ENCODE results near the gene HLA-DOB. TPM values are rescaled to one million over a fixed set of nuclear protein-coding genes. Genes with fewer than 3 reads are reported as not detected.

Gene HLA-DOB
- polyA plus RNA-seq, 4 donors = 0.74 to 4.6 (median 2.7) TPM; not detected in 1

GRCh38 chr6:32830936-32831335 is 14.1 kb upstream of the HLA-DOB start:
- no peak for FAIRE-seq

GRCh38 chr6:32830017-32830416 is 13.2 kb upstream of the HLA-DOB start:
- Histone ChIP-seq H3K9me3 (ENCODE audit: control insufficient read depth in 2 of 2, insufficient read depth in 1 of 2, low read depth in 1 of 2, low read length in 1 of 2) (no peaks in the 10 kb centered on the region), H3K4me3 (ENCODE audit: low read depth in 1 of 3, low read length in 3 of 3) (no peak overlapping the region), H3K36me3 (ENCODE audit: control insufficient read depth in 3 of 3, insufficient read depth in 2 of 3, low read depth in 1 of 3, low read length in 3 of 3) (peaks cover 13 to 33% (median 24%) of the 10 kb centered on the region in 3 donors), H3K4me1 (ENCODE audit: control insufficient read depth in 3 of 3, insufficient read depth in 2 of 3, low read depth in 1 of 3, low read length in 2 of 3) (no peaks in the 10 kb centered on the region), H3K27me3 (ENCODE audit: control insufficient read depth in 3 of 3, insufficient read depth in 3 of 3, low read length in 3 of 3) (no peaks in the 10 kb centered on the region), H3K27ac (ENCODE audit: low read depth in 1 of 3, low read length in 2 of 3) (no peak overlapping the region)
- FAIRE-seq = no peak
- no peak for DNase-seq
- 90 to 97% (median 96%) methylated on average over 5 of the region's 5 CpGs for WGBS, 3 donors

More at GRCh38 chr6:32830936-32831335, 14.1 kb upstream of the HLA-DOB start:
- Histone ChIP-seq H3K36me3 (ENCODE audit: control insufficient read depth in 3 of 3, insufficient read depth in 2 of 3, low read depth in 1 of 3, low read length in 3 of 3) (peaks cover 13 to 39% (median 31%) of the 10 kb centered on the region in 3 donors), H3K4me3 (ENCODE audit: low read depth in 1 of 3, low read length in 3 of 3) (no peak overlapping the region), H3K9me3 (ENCODE audit: control insufficient read depth in 2 of 2, insufficient read depth in 1 of 2, low read depth in 1 of 2, low read length in 1 of 2) (no peaks in the 10 kb centered on the region), H3K27ac (ENCODE audit: low read depth in 1 of 3, low read length in 2 of 3) (no peak overlapping the region), H3K27me3 (ENCODE audit: control insufficient read depth in 3 of 3, insufficient read depth in 3 of 3, low read length in 3 of 3) (no peaks in the 10 kb centered on the region), H3K4me1 (ENCODE audit: control insufficient read depth in 3 of 3, insufficient read depth in 2 of 3, low read depth in 1 of 3, low read length in 2 of 3) (no peaks in the 10 kb centered on the region)
- WGBS, 3 donors = 84 to 93% (median 88%) methylated on average over 5 of the region's 5 CpGs
- no peak for DNase-seq

- H3K36me3 ChIP-seq (ENCODE audit: control insufficient read depth in 3 of 3, insufficient read depth in 2 of 3, low read depth in 1 of 3, low read length in 3 of 3) = peaks cover 13 to 28% (median 23%) of the 10 kb centered on the region in 3 donors
- FAIRE-seq = no peak
These were observed 12.7 kb upstream of the HLA-DOB start for GRCh38 chr6:32829495-32829894.

GRCh38 chr6:32827025-32827424 is 10.2 kb upstream of the HLA-DOB start:
- Histone ChIP-seq H3K27me3 (ENCODE audit: control insufficient read depth in 3 of 3, insufficient read depth in 3 of 3, low read length in 3 of 3) (no peaks in the 10 kb centered on the region), H3K27ac (ENCODE audit: low read depth in 1 of 3, low read length in 2 of 3) (no peak overlapping the region), H3K36me3 (ENCODE audit: control insufficient read depth in 3 of 3, insufficient read depth in 2 of 3, low read depth in 1 of 3, low read length in 3 of 3) (peaks cover 13 to 22% (median 19%) of the 10 kb centered on the region in 3 donors), H3K9me3 (ENCODE audit: control insufficient read depth in 2 of 2, insufficient read depth in 1 of 2, low read depth in 1 of 2, low read length in 1 of 2) (no peaks in the 10 kb centered on the region), H3K4me3 (ENCODE audit: low read depth in 1 of 3, low read length in 3 of 3) (no peak overlapping the region), H3K4me1 (ENCODE audit: control insufficient read depth in 3 of 3, insufficient read depth in 2 of 3, low read depth in 1 of 3, low read length in 2 of 3) (no peaks in the 10 kb centered on the region)
- 57 to 69% (median 57%) methylated on average over 3 of the region's 3 CpGs for WGBS, 3 donors
- FAIRE-seq = no peak
- no peak for DNase-seq

More at GRCh38 chr6:32829495-32829894, 12.7 kb upstream of the HLA-DOB start:
- Histone ChIP-seq H3K27ac (ENCODE audit: low read depth in 1 of 3, low read length in 2 of 3) (no peak overlapping the region), H3K27me3 (ENCODE audit: control insufficient read depth in 3 of 3, insufficient read depth in 3 of 3, low read length in 3 of 3) (no peaks in the 10 kb centered on the region), H3K4me3 (ENCODE audit: low read depth in 1 of 3, low read length in 3 of 3) (no peak overlapping the region), H3K4me1 (ENCODE audit: control insufficient read depth in 3 of 3, insufficient read depth in 2 of 3, low read depth in 1 of 3, low read length in 2 of 3) (no peaks in the 10 kb centered on the region), H3K9me3 (ENCODE audit: control insufficient read depth in 2 of 2, insufficient read depth in 1 of 2, low read depth in 1 of 2, low read length in 1 of 2) (no peaks in the 10 kb centered on the region)
- 73 to 81% (median 73%) methylated on average over 7 of the region's 7 CpGs for WGBS, 3 donors
- DNase-seq = no peak

GRCh38 chr6:32825966-32826365 is 9.2 kb upstream of the HLA-DOB start:
- peak; percentile 52 to 55 for DNase-seq
- H3K9me3 ChIP-seq (ENCODE audit: control insufficient read depth in 2 of 2, insufficient read depth in 1 of 2, low read depth in 1 of 2, low read length in 1 of 2) = no peaks in the 10 kb centered on the region
- H3K4me1 ChIP-seq (ENCODE audit: control insufficient read depth in 3 of 3, insufficient read depth in 2 of 3, low read depth in 1 of 3, low read length in 2 of 3) = no peaks in the 10 kb centered on the region
- H3K27me3 ChIP-seq (ENCODE audit: control insufficient read depth in 3 of 3, insufficient read depth in 3 of 3, low read length in 3 of 3) = no peaks in the 10 kb centered on the region
- H3K36me3 ChIP-seq (ENCODE audit: control insufficient read depth in 3 of 3, insufficient read depth in 2 of 3, low read depth in 1 of 3, low read length in 3 of 3) = peaks cover 13 to 19% (median 17%) of the 10 kb centered on the region in 3 donors
- 28 to 43% (median 37%) methylated on average over 2 of the region's 2 CpGs for WGBS, 3 donors
- H3K4me3 ChIP-seq (ENCODE audit: low read depth in 1 of 3, low read length in 3 of 3) = no peak overlapping the region
- peak overlapping the region in 1 of 3 donors; percentile 8 for H3K27ac ChIP-seq (ENCODE audit: low read depth in 1 of 3, low read length in 2 of 3)
- FAIRE-seq = no peak

- Histone ChIP-seq H3K27me3 (ENCODE audit: control insufficient read depth in 3 of 3, insufficient read depth in 3 of 3, low read length in 3 of 3) (peaks cover 0 to 5% (median 0%) of the 10 kb centered on the region in 3 donors), H3K9me3 (ENCODE audit: control insufficient read depth in 2 of 2, insufficient read depth in 1 of 2, low read depth in 1 of 2, low read length in 1 of 2) (no peaks in the 10 kb centered on the region), H3K27ac (ENCODE audit: low read depth in 1 of 3, low read length in 2 of 3) (no peak overlapping the region), H3K4me1 (ENCODE audit: control insufficient read depth in 3 of 3, insufficient read depth in 2 of 3, low read depth in 1 of 3, low read length in 2 of 3) (no peaks in the 10 kb centered on the region), H3K36me3 (ENCODE audit: control insufficient read depth in 3 of 3, insufficient read depth in 2 of 3, low read depth in 1 of 3, low read length in 3 of 3) (no peaks in the 10 kb centered on the region), H3K4me3 (ENCODE audit: low read depth in 1 of 3, low read length in 3 of 3) (no peak overlapping the region)
- 70 to 75% (median 72%) methylated on average over 3 of the region's 3 CpGs for WGBS, 3 donors
- DNase-seq (no peak), FAIRE-seq (no peak)
These were observed 2.9 kb upstream of the HLA-DOB start for GRCh38 chr6:32819729-32820128.

GRCh38 chr6:32818867-32819266 is 2.1 kb upstream of the HLA-DOB start:
- Histone ChIP-seq H3K27me3 (ENCODE audit: control insufficient read depth in 3 of 3, insufficient read depth in 3 of 3, low read length in 3 of 3) (peaks cover 0 to 5% (median 0%) of the 10 kb centered on the region in 3 donors), H3K36me3 (ENCODE audit: control insufficient read depth in 3 of 3, insufficient read depth in 2 of 3, low read depth in 1 of 3, low read length in 3 of 3) (no peaks in the 10 kb centered on the region), H3K4me3 (ENCODE audit: low read depth in 1 of 3, low read length in 3 of 3) (no peak overlapping the region), H3K27ac (ENCODE audit: low read depth in 1 of 3, low read length in 2 of 3) (no peak overlapping the region), H3K4me1 (ENCODE audit: control insufficient read depth in 3 of 3, insufficient read depth in 2 of 3, low read depth in 1 of 3, low read length in 2 of 3) (no peaks in the 10 kb centered on the region), H3K9me3 (ENCODE audit: control insufficient read depth in 2 of 2, insufficient read depth in 1 of 2, low read depth in 1 of 2, low read length in 1 of 2) (no peaks in the 10 kb centered on the region)
- 63 to 70% (median 63%) methylated on average over 2 of the region's 2 CpGs for WGBS, 3 donors
- DNase-seq (no peak), FAIRE-seq (no peak)

- H3K36me3 ChIP-seq (ENCODE audit: control insufficient read depth in 3 of 3, insufficient read depth in 2 of 3, low read depth in 1 of 3, low read length in 3 of 3) = no peaks in the 10 kb centered on the region
- DNase-seq = no peak
- WGBS, 3 donors = 79 to 85% (median 82%) methylated on average over 2 of the region's 2 CpGs
- no peaks in the 10 kb centered on the region for H3K4me1 ChIP-seq (ENCODE audit: control insufficient read depth in 3 of 3, insufficient read depth in 2 of 3, low read depth in 1 of 3, low read length in 2 of 3)
- no peaks in the 10 kb centered on the region for H3K9me3 ChIP-seq (ENCODE audit: control insufficient read depth in 2 of 2, insufficient read depth in 1 of 2, low read depth in 1 of 2, low read length in 1 of 2)
- peaks cover 0 to 13% (median 0%) of the 10 kb centered on the region in 3 donors for H3K27me3 ChIP-seq (ENCODE audit: control insufficient read depth in 3 of 3, insufficient read depth in 3 of 3, low read length in 3 of 3)
- H3K4me3 ChIP-seq (ENCODE audit: low read depth in 1 of 3, low read length in 3 of 3) = no peak overlapping the region
- no peak overlapping the region for H3K27ac ChIP-seq (ENCODE audit: low read depth in 1 of 3, low read length in 2 of 3)
- FAIRE-seq = no peak
These were observed 806 bp downstream of the HLA-DOB start for GRCh38 chr6:32815996-32816395.

GRCh38 chr6:32815115-32815514 is 1.7 kb downstream of the HLA-DOB start:
- DNase-seq (no peak), FAIRE-seq (no peak)
- WGBS, 3 donors = 61 to 83% (median 76%) methylated on average over 5 of the region's 5 CpGs
- Histone ChIP-seq H3K27me3 (ENCODE audit: control insufficient read depth in 3 of 3, insufficient read depth in 3 of 3, low read length in 3 of 3) (peaks cover 0 to 13% (median 0%) of the 10 kb centered on the region in 3 donors), H3K27ac (ENCODE audit: low read depth in 1 of 3, low read length in 2 of 3) (no peak overlapping the region), H3K4me3 (ENCODE audit: low read depth in 1 of 3, low read length in 3 of 3) (no peak overlapping the region), H3K4me1 (ENCODE audit: control insufficient read depth in 3 of 3, insufficient read depth in 2 of 3, low read depth in 1 of 3, low read length in 2 of 3) (no peaks in the 10 kb centered on the region), H3K36me3 (ENCODE audit: control insufficient read depth in 3 of 3, insufficient read depth in 2 of 3, low read depth in 1 of 3, low read length in 3 of 3) (no peaks in the 10 kb centered on the region), H3K9me3 (ENCODE audit: control insufficient read depth in 2 of 2, insufficient read depth in 1 of 2, low read depth in 1 of 2, low read length in 1 of 2) (no peaks in the 10 kb centered on the region)
